ENCODE data around the gene SRSF2.
"Not testable (repeated sequence)": the region's sequence is repeated elsewhere in the genome, so short reads cannot be mapped to it uniquely, and the experiment has no call there.

SRSF2 gene

DNA sequence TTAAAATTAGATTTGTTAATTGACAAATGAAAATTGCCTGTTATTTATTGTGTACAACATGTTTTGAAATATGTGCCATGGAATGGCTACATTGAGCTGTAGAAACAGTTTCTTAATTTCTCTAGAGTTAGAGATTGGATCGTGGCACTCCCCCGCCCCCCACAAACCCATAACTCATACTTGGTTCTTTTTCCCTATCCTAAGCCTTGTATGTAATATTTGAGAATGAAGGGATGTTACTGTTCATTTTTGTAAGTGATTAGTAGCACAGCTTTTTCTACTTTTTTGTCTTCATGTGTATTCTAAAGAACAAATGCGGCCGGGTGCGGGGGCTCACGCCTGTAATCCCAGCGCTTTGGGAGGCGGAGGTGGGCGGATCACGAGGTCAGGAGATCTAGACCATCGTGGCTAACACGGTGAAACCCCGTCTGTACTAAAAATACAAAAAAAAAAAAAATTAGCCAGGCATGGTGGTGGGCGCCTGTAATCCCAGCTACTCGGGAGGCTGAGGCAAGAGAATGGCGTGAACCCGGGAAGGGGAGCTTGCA is 2.5 kb upstream of the SRSF2 start:
- not testable (repeated sequence) for DNase-seq (ENCODE audit: extremely low read depth in 1 of 2, low read depth in 1 of 2)

DNA sequence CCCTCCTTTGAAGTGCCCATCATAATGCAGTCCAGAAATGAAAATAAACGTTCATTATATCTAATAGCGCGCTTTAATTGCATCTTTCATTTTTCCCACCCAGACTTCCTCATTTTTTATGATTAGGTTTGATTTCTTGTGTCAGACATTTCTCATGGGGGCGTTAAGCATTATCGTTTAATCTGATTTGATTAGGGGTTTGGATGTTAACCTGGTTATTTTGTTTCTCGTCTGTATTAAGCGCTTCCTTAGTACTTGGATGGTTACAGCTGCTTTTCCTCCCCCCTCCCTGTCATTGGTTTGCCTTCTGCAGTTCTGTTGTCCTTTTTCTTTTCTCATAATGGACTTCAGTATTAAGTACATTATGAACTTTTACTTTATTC is 1.3 kb upstream of the SRSF2 start:
- DNase-seq (ENCODE audit: extremely low read depth in 1 of 2, low read depth in 1 of 2) = no peak

DNA sequence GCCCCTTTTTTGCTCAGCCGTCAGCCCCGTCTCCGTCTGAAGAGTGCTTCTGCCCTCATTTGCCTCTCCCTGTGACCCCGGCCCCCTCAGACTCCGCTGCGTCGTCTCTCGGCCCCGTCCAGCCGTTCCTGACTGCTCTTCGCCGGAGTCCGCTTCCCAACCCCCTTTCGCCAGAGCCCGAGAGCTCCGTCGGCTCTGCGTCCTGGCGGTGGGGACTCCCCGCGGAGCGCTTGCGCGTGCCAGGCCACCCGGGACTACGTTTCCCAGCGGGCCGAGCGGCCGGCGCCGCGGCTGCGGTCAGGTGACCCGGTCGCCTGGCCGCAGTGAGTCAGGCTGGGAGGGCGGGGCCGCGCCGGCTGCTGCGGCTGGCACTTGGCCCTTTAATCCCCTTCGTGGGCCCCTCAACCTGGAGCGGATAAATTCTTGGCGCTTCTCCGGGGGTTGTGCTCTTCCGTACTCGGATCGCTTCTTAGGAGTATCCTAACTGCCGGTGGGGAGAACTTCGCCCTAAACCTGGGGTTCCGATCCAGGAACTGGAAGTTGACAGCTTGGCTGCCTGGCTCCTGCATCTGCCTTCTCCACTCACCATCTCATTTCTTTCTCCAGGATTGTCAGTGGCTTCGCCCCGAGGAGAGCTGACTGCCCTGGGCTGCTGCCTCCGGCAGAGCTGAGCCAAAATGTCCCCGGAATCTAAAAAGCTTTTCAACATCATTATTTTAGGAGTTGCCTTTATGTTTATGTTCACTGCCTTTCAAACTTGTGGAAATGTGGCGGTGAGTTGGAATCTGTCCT is 741 bp upstream of the SRSF2 start, which contains the start of gene MFSD11:
Gene MFSD11 (plus strand): TSS at position 444 of the 792 bp plus-strand sequence. CDS start 234 bp downstream, at position 678.
- peak; percentile 85 to 88 for DNase-seq (ENCODE audit: extremely low read depth in 1 of 2, low read depth in 1 of 2)

DNA sequence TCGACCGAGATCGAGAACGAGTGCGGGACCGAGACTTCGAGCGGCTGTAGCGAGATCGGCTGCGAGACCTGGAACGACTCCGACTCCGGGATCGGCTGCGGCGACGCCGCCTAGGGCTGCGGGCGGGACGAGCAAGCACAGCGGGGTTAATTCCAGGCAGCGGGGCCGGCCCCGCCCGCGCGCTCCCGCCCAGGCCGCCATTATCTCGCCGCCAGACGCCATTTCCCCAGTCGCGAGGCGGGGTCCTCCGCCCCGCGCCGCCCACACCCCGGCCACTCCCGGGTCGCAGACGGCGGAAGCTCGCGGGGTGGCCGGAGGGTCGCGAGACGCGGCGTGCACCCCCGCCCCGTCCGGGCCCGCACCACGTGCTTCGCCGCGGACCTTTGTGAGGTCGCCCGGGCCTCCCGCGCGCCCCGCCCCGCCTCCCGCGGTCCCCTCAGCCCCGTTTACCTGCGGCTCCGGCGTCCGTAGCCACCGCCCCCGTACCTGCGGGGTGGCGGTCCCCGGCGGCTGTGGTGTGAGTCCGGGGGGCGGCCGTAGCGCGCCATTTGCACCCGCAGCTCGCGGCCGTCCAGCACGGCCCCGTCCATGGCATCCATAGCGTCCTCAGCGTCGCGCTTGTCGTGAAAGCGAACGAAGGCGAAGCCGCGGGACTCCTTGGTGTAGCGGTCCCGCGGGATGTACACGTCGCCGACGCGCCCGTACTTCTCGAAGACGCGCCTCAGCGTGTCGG is 616 bp downstream of the SRSF2 start:
- DNase-seq (ENCODE audit: extremely low read depth in 1 of 2, low read depth in 1 of 2) = peak in 1 of 2 donors; percentile 39

DNA sequence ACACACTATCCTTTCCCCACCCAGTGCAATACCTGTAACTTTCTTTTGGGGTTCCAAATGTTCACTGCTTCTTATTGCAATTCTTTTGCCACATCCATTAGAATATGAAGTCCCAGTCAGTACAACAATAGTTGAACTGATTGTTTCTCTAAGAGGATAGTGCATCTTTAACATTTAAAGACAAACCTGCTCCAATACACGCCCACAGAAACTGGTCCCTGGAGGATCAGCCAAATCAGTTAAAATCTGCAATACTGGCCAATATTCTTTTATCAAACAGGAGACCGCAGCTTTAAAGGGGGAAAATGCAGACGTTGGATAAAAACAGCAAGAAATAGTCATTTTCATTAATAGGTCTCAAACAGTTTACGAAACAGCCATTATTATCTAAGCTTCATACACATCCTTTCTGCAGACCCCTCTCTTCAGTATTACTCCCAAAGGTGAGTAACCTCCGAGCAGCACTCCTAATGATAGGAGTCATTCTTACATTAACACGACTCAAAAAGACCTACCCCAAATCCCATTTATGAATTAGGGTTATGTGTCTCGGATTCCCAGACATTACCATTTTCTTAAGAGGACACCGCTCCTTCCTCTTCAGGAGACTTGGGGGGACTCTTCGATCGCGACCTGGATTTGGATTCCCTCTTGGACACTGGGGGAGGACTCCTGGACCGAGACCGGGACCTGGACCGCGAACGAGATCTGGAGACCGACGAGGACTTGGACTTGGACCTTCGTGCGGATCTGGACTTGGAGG is 1.4 kb downstream of the SRSF2 start:
- DNase-seq (ENCODE audit: extremely low read depth in 1 of 2, low read depth in 1 of 2) = no peak

DNA sequence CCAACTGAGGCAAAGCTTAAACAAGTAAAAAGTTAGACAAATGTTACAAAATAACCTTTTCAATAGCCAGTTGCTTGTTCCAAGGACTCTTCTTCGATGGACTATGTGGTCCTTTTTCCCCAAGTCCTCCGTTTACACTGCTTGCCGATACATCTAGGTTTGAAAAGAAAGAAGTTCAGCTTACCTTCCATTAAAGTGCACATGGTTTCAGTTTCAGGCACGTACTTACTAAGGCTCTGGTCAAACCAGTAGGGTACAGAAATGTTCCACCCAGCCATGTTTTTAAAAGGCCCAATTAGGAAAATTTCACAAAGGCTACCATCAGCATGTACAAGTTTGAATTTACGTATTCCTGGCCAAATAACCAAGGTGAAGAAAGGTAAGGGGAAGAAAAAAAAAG is 2.1 kb downstream of the SRSF2 start:
- DNase-seq (ENCODE audit: extremely low read depth in 1 of 2, low read depth in 1 of 2) = no peak

DNA sequence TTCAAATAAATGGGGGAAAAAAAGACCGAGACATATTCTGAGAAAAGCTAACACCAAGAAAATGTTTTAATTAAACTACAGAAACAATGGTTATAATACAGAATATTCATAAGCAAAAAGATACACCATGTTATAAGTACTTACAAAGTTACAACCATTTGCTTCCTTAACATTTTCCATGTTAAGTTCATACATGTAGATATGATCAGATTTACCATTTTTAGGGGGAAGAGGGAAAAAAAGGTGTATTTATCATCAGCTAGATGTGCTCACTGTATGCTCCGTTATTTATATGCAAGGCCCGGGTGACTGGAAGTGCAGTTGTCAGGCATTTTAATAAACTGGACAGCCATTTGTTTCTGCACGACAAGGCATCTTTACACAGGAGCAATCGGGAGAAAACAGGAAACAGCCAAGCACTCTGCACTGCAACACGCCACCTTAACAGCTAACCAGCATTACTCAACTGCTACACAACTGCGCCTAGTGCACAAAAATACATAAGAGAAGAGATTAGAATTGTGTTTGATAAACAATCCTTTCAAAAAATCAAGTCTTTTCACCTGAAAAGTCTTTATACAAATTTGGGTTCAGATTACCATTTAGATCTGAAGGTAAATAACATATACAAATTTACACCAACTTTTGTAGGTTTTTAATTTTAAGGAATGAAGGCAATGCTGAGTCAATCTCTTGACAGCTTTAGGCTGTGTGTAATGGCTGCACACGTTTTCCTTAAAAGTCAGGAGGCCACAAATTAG is 2.9 kb downstream of the SRSF2 start:
- no peak for DNase-seq (ENCODE audit: extremely low read depth in 1 of 2, low read depth in 1 of 2)

DNA sequence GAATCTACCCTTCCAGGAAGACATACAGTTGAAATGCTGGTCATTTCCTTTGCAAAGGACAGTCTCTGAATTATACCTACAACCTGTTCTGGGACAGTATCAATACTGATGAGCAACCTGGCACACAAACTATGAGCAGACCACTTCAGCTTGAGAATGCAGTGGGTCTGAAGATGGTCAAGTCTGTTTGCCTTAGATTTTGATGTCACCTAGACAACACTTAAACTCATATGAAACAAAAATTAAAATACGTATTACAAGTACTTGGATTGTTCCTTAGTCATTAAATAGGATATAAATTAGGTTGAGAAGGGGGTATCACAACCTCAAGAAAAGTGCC is 3.5 kb downstream of the SRSF2 start:
- no peak for DNase-seq (ENCODE audit: extremely low read depth in 1 of 2, low read depth in 1 of 2)

DNA sequence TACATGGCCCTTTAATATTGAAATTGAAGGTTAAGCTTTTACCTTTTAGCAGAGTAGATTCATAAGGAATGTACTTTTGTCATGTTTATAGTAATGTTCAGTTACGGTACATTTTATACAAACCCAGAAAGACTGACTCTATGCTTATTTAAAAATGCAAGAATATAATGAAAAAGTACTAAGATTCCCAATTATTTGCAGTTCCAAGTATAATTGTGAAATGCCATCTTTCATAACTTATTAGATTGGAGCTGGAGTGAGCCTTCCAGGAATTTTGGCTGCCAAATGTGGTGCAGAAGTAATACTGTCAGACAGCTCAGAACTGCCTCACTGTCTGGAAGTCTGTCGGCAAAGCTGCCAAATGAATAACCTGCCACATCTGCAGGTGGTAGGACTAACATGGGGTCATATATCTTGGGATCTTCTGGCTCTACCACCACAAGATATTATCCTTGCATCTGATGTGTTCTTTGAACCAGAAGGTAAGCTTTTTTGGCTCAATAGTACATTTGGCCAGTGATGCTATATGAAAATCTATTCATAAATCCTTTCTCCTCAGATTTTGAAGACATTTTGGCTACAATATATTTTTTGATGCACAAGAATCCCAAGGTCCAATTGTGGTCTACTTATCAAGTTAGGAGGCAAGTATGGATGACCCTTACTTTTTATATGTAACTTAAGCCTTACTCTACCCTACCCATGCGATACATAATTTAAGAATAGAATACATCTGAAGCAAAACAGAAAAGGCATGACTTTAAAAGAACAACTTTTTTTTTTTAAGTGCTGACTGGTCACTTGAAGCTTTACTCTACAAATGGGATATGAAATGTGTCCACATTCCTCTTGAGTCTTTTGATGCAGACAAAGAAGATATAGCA is 4.2 kb downstream of the SRSF2 start:
- DNase-seq (ENCODE audit: extremely low read depth in 1 of 2, low read depth in 1 of 2) = no peak

DNA sequence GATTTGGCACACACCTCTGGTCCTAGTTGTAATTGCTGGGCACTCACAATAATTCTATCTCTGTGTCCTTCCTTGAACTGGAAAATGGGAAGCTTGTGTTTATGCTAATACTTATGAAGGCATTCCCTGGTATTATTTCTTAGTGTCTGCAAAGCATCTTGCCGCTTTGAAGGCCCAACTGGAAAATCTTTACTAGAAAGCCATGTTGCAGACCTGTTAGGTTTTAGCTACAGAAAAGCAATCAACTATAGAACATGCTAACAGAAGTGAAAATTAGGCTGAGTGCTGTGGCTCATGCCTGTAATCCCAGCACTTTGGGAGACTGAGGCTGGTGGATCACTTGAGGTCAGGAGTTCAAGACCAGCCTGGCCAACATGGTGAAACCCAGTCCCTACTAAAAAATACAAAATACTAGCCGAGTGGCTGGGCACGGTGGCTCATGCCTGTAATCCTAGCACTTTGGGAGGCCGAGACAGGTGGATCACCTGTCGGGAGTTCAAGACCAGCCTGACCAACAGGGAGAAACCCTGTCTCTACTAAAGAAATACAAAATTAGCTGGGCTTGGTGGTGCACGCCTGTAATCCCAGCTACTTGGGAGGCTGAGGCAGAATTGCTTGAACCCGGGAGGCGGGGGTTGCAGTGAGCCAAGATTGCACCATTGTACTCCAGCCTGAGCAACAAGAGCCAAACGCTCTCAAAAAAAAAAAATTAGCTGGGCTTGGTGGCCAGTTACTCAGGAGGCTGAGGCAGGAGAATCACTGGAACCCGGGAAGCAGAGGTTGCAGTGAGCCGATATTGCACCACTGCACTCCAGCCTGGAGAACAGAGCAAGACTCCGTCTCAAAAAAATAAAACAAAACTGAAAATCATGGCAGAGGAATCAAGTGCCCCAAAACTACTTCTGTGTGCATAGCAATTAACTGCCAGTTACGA is 5.1 kb downstream of the SRSF2 start:
- not testable (repeated sequence) for DNase-seq (ENCODE audit: extremely low read depth in 1 of 2, low read depth in 1 of 2)

DNA sequence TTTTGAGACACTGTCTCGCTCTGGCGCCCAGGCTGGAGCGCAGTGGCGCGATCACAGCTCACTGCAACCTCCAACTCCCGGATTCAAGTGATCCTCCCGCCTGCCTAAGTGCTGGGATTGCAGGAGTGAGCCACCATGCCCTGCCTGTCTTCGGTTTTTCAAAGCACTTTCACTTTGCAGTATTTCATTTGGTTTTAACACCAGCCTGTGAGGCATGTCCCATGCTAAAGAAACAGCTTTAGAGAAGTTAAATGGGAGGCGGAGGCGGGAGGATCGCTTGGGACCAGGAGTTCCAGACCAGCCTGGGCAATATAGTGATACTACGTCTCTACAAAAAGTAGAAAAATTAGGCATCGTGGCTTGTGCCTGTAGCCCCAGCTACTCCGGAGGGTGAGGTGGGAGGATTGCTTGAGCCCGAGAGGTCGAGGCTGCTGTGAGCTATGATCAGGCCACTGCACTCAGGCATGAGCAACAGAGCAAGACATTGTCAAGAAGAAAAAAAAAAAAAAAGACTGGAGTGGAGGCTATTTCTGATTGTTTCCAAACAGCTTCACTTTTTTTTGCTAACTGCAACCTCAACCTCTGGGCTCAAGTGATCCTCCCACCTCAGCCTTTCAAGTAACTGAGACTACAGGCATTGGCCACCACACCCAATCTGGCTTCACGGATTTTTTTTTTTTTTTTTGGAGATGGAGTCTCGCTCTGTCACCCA is 9.2 kb downstream of the SRSF2 start:
- DNase-seq (ENCODE audit: extremely low read depth in 1 of 2, low read depth in 1 of 2) = no peak

DNA sequence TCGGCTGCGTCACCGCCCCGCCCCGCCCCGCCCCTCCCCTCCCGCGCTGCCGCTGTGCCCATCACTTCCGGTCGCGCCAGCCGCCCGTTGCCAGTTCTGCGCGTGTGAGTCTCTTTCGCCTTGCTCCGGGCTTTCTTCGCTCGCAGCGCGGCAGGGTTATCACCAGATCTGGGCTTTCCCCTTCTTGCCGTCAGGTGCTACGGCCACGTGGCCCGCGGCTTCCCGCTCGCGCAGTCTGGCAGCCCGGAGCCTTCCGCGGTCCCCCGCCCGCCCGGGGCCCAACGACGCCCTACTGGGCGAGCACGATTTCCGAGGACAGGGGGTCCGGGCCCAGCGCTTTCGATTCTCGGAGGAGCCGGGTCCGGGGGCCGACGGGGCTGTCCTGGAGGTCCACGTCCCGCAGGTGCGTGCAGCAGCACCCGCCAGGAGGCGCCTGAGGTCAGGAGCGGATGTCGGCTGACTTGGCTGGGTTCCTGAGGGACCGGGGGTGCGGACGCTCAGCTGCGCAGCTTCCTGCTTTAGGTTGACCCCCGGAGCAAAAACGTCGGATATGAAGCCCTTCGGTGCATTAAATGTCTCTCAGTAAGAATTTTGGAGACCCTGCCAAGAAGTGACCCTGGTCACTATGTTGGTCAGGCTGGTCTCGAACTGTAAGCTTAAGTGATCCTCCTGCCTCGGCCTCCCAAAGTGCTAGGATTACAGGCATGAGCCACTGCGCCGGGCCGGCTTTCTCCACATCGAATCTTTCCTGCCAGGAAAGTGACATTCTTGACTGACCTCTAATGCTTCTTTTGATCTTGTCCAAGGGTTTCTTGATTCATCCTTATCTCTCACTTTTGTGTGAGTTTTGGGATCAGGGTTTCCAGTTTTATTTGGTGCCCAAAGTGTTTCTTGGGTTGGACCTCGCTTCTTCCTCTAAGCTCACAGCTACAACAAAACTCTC is 10.1 kb downstream of the SRSF2 start, which contains the start of gene METTL23:
Gene METTL23 (plus strand): TSS at position 64 of the 943 bp plus-strand sequence. CDS start 2,872 bp downstream, outside the sequence.
- peak; percentile 65 to 69 for DNase-seq (ENCODE audit: extremely low read depth in 1 of 2, low read depth in 1 of 2)

DNA sequence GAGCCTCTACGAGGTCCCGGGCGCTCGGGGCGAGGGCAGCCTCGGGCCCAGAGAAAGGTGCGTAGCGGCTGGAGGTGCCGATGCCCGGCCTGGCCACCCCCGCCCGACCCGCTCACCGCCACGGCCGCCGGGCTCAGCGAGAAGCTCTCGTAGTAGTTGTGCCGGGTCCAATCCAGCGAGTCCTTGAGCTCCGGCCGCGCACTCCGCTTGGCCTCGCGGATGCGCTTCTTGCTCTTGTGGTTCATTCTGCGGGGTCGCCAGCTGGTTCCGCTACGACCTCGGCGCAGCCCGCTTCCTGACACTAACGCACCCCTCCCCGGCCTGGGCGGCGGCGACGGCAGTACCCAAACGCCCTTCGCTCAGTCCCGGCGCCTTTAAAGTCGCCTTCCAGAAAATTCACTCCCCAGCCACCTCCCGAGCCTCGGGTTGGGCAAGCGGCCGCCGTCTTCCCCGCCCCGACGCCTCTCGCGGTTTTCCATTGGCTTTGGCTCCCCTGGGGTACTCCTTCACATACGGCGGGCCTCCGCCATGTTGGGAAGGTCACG is 10.8 kb downstream of the SRSF2 start, which contains the start of gene JMJD6:
Gene JMJD6 (minus strand): TSS at position 376 of the 545 bp plus-strand sequence. CDS start 131 bp downstream, at position 245.
- peak; percentile 91 to 93 for DNase-seq (ENCODE audit: extremely low read depth in 1 of 2, low read depth in 1 of 2)

DNA sequence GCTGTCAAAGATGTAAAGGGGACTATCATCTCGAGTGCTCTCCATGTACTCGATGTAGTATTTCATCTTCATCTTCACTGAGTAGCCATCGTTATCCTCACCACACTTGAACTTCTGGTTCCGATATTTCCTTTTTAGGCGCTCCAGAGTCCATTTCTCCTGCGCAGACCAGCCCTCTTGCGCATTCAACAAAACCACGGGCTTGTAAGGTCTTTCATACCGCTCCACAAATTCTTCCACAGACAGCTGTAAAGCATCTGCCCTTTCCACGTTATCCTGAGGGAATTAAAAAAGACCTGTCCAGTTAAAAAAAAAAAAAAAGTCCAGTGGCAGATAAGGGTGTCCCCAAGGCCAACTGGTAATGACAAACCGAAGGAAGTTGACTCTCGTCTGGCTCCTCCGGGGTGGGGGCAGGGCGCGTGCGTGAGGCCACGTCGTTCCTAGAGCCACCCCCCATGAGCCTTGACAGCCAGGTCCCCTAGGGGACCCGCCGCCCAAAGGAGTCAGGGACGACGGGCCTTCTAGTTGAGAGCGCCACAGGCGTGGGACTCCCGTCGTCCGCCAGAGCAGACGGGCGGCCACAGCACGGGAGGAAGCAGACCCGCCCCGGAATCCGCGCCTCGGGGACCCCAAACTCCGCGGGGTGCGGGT is 11.4 kb downstream of the SRSF2 start:
- DNase-seq (ENCODE audit: extremely low read depth in 1 of 2, low read depth in 1 of 2) = peak; percentile 55 to 72

DNA sequence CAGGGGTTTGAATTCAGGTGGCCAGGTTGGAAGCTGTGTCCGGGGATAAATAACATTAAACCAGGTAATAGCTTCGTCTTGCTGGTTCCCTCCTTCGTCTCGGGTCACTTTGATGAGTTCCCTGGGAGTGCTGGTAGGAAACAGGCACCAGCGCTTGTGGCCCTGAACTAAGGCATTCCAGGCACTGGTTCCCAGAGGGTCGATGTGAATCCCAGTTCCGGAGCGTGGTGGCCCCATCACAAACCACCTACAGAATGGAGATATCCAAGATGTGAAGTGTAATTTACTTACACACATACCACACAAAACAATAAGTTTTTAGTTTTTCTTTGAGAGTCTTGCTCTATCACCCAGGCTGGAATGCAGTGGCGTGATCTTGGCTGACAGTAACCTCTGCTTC is 13.3 kb downstream of the SRSF2 start:
- no peak for DNase-seq (ENCODE audit: extremely low read depth in 1 of 2, low read depth in 1 of 2)

DNA sequence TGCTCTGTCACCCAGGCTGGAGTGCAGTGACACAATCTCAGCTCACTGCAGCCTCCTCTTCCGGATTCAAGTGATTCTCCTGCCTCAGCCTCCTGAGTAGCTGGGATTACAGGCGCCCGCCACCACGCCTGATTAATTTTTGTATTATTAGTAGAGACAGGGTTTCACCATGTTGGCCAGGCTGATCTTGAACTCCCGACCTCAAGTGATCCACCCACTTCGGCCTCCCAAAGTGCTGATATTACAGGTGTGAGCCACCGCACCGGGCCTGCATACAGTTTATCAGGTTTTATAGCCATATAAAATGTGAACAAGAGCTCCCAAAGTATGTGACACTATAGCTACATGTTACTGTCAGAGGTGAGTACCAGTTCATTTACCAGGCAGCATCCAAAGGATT is 14.2 kb downstream of the SRSF2 start:
- DNase-seq (ENCODE audit: extremely low read depth in 1 of 2, low read depth in 1 of 2) = not testable (repeated sequence)

Measured in stimulated activated CD8-positive, alpha-beta memory T cell treated with anti-CD3 and anti-CD28 coated beads, Interleukin-7, amount 100 ng/mL, for 48 hours (primary cell).